ENCODE measurements around the gene UBR3.

UBR3 gene

GRCh38 chr2:170122883-170123547 is 295.8 kb downstream of the UBR3 start:
- no peak for DNase-seq

- DNase-seq = no peak
These were observed 296.3 kb downstream of the UBR3 start for GRCh38 chr2:170123593-170123992.

DNA sequence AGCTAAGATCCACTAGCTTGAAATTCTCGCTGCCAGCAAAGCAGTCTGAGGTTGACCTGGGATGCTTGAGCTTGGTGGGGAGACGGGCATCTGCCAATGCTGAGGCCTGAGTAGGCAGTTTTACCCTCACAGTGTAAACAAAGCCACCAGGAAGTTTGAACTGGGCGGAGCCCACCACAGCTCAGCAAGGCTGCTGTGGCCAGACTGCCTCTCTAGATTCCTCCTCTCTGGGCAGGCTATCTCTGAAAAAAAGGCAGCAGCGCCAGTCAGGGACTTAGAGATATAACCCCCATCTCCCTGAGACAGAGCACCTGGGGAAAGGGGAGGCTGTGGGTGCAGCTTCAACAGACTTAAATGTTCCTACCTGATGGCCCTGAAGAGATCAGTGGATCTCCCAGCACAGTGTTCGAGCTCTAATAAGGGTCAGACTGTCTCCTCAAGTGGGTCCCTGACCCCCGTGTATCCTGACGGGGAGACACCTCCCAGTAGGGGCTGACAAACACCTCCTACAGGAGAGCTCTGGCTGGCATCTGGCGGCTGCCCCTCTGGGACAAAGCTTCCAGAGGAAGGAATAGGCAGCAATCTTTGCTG is 299.0 kb downstream of the UBR3 start:
- DNase-seq = peak; percentile 80

Data from hematopoietic multipotent progenitor cell treated with erythropoietin and hydrocortisone succinate and interleukin-3 and kit ligand, for 8 days (in vitro differentiated cells).